Ascending aorta (tissue), 2 donors: ENCODE results near the gene EIF4A2. TPM values are rescaled to one million over a fixed set of nuclear protein-coding genes. Genes with fewer than 3 reads are reported as not detected.

ENCODE experiments used
- DNase-seq, 2 donors: peaks; one replicate each; pipeline ENCODE4 v3.0.0-alpha.2; 2019; ENCODE audit warnings: low spot score in 2 of 2
- H3K27ac ChIP-seq, 2 donors: fragments of 200-600 bp; sonication (generic); one replicate each; pipeline ENCODE4 v1.5.1; 2016 to 2017; ENCODE audit warnings: mild to moderate bottlenecking in 1 of 2
- H3K27me3 ChIP-seq: fragments of 200-600 bp; sonication (generic); one replicate; pipeline ENCODE4 v1.5.1; 2017
- H3K36me3 ChIP-seq, 2 donors: fragments of 200-600 bp; sonication (generic); one replicate each; pipeline ENCODE4 v1.5.1; 2016
- H3K4me1 ChIP-seq, 2 donors: fragments of 200-600 bp; sonication (generic); one replicate each; pipeline ENCODE4 v1.5.1; 2016 to 2017; ENCODE audit warnings: mild to moderate bottlenecking in 1 of 2
- H3K4me3 ChIP-seq, 2 donors: fragments of 200-600 bp; sonication (generic); one replicate each; pipeline ENCODE4 v1.5.1; 2016 to 2017; ENCODE audit warnings: mild to moderate bottlenecking in 1 of 2
- H3K9me3 ChIP-seq, 2 donors: fragments of 200-600 bp; sonication (generic); one replicate each; pipeline ENCODE4 v1.5.1; 2016
- CTCF ChIP-seq, 3 experiments: fragments of 200-600 bp in 2 of 3; fragments of 450-650 bp in 1 of 3; sonication (generic) in 2 of 3; IDR thresholded peaks; one replicate each; pipeline ENCODE4 v1.5.1; 2016 to 2019; ENCODE audit warnings: antibody characterized with exemption in 3 of 3, mild to moderate bottlenecking in 1 of 3, moderate library complexity in 1 of 3
- intact Hi-C: fragments of 100-400 bp; cut with DNase I; formaldehyde crosslinking; loops from one replicate; pipeline ENCODE4 v1.15.1; 2023
- total RNA-seq: library from RNA; depleted of rRNA; stranded (reverse); fragments of >200 nt; gene quantifications from one replicate; pipeline ENCODE4 v1.1.0, GENCODE V29; 2016

The EIF4A2 gene
- total RNA-seq, 1 donor from 2014 or later: 260 TPM

- no peaks in the 10 kb centered on the region for H3K9me3 ChIP-seq
- H3K4me3 ChIP-seq: no peak overlapping the region
- no peak overlapping the region for H3K27ac ChIP-seq
- intact Hi-C loops: no loop called here
- no peaks in the 10 kb centered on the region for H3K4me1 ChIP-seq
- H3K27me3 ChIP-seq: no peaks in the 10 kb centered on the region
- no peak for TF ChIP-seq CTCF (IDR thresholded peaks at IDR 0.05)
- H3K36me3 ChIP-seq: no peaks in the 10 kb centered on the region
- DNase-seq: no peak
Observed at GRCh38 chr3:186775999-186776398, 7.4 kb upstream of the EIF4A2 start.

GRCh38 chr3:186779204-186779603, 4.2 kb upstream of the EIF4A2 start:
- Histone ChIP-seq H3K27ac (no peak overlapping the region), H3K4me3 (no peak overlapping the region), H3K4me1 (no peaks in the 10 kb centered on the region), H3K36me3 (peaks cover under 1 to 2% of the 10 kb centered on the region in 2 donors), H3K9me3 (no peaks in the 10 kb centered on the region), H3K27me3 (no peaks in the 10 kb centered on the region)
- no peak for TF ChIP-seq CTCF (IDR thresholded peaks at IDR 0.05)
- DNase-seq: no peak
- intact Hi-C loops: no loop called here

GRCh38 chr3:186782542-186783057, 777 bp upstream of the EIF4A2 start:
- peak overlapping the region; percentile 88 to 94 for H3K4me3 ChIP-seq
- no peak for DNase-seq
- no peaks in the 10 kb centered on the region for H3K9me3 ChIP-seq
- peak overlapping the region; percentile 98 for H3K27ac ChIP-seq
- peaks cover 33 to 36% of the 10 kb centered on the region in 2 donors for H3K36me3 ChIP-seq
- intact Hi-C loops: loop anchor here (2.0 to 10.0 kb wide), 4 partner anchors 24 to 848 kb away; partner anchors contain the start of genes DNAJB11, RFC4, ST6GAL1 and TRA2B
- TF ChIP-seq CTCF (IDR thresholded peaks at IDR 0.05): no peak
- no peaks in the 10 kb centered on the region for H3K27me3 ChIP-seq
- peaks cover 10 to 28% of the 10 kb centered on the region in 2 donors for H3K4me1 ChIP-seq

GRCh38 chr3:186783731-186784515, 546 bp downstream of the EIF4A2 start:
- H3K36me3 ChIP-seq: peaks cover 46 to 49% of the 10 kb centered on the region in 2 donors
- TF ChIP-seq CTCF (IDR thresholded peaks at IDR 0.05): no peak
- H3K27me3 ChIP-seq: no peaks in the 10 kb centered on the region
- H3K4me3 ChIP-seq: peak overlapping the region; percentile 88 to 94
- DNase-seq: peak; percentile 46 to 89
- peak overlapping the region; percentile 98 for H3K27ac ChIP-seq
- H3K4me1 ChIP-seq: peaks cover 10 to 33% of the 10 kb centered on the region in 2 donors
- H3K9me3 ChIP-seq: no peaks in the 10 kb centered on the region
- intact Hi-C loops: loop anchor here (2.0 to 10.0 kb wide), 5 partner anchors 23 to 849 kb away; partner anchors contain the start of genes DNAJB11, RFC4, ST6GAL1 and TRA2B

- H3K36me3 ChIP-seq: peaks cover 55 to 60% of the 10 kb centered on the region in 2 donors
- peak overlapping the region in 1 of 2 donors; percentile 98 for H3K27ac ChIP-seq
- peaks cover 10 to 33% of the 10 kb centered on the region in 2 donors for H3K4me1 ChIP-seq
- no peaks in the 10 kb centered on the region for H3K27me3 ChIP-seq
- no peak for TF ChIP-seq CTCF (IDR thresholded peaks at IDR 0.05)
- no peaks in the 10 kb centered on the region for H3K9me3 ChIP-seq
- peak overlapping the region; percentile 88 to 94 for H3K4me3 ChIP-seq
- no peak for DNase-seq
- intact Hi-C loops: loop anchor here (2.0 to 10.0 kb wide), 2 partner anchors 170 to 850 kb away; partner anchors contain the start of gene TRA2B
Observed at GRCh38 chr3:186784820-186785494, 1.6 kb downstream of the EIF4A2 start.
